Right lobe of liver (tissue), 6 donors: Measurements from ENCODE around the gene EXOC1L. TPM values are rescaled to one million over a fixed set of nuclear protein-coding genes. Genes with fewer than 3 reads are reported as not detected.
"Not testable (repeated sequence)": the region's sequence is repeated elsewhere in the genome, so short reads cannot be mapped to it uniquely, and the experiment has no call there.

Experiments used
- ATAC-seq, 4 donors: fragments of 200-7000 bp; cut with Tn5 transposase; one replicate each; pipeline ENCODE4 v1.9.1; 2020; ENCODE audit warnings: mild to moderate bottlenecking in 4 of 4, moderate library complexity in 4 of 4
- DNase-seq, 3 donors: peaks; one replicate each; pipeline ENCODE4 v3.0.0-alpha.2; 2020
- H3K27ac ChIP-seq, 3 donors: fragments of 200-600 bp; one replicate each; pipeline ENCODE4 v1.8.0; 2022
- H3K27me3 ChIP-seq, 2 donors: fragments of 200-600 bp; one replicate each; pipeline ENCODE4 v1.8.0; 2022
- H3K36me3 ChIP-seq, 4 donors: fragments of 200-600 bp; sonication (generic) in 1 of 4; one replicate each; pipeline versions ENCODE4 v1.5.1 to v1.8.0; 2017 to 2022; ENCODE audit warnings: control low read depth in 1 of 4
- H3K4me1 ChIP-seq, 4 donors: fragments of 200-600 bp; sonication (generic) in 1 of 4; one replicate each; pipeline versions ENCODE4 v1.5.1 to v1.8.0; 2017 to 2022; ENCODE audit warnings: control low read depth in 1 of 4
- H3K4me3 ChIP-seq, 3 donors: fragments of 200-600 bp; one replicate each; pipeline ENCODE4 v1.8.0; 2022
- H3K9me3 ChIP-seq, 4 donors: fragments of 200-600 bp; sonication (generic) in 1 of 4; one replicate each; pipeline versions ENCODE4 v1.5.1 to v1.8.0; 2017 to 2022; ENCODE audit warnings: control low read depth in 1 of 4
- CTCF ChIP-seq, 4 donors: fragments of 200-600 bp in 3 of 4; fragments of 450-650 bp in 1 of 4; IDR thresholded peaks; one replicate each; pipeline versions ENCODE4 v1.5.1 to v1.8.0; 2016 to 2022; ENCODE audit warnings: antibody characterized with exemption in 4 of 4, mild to moderate bottlenecking in 2 of 4
- POLR2A ChIP-seq: fragments of 450-650 bp; IDR thresholded peaks from one replicate; pipeline ENCODE4 v1.6.1; 2017; ENCODE audit warnings: antibody characterized with exemption, mild to moderate bottlenecking
- WGBS: methylation state at CpG from one replicate; pipeline ENCODE4 v1.1.6; 2018; ENCODE audit warnings: low coverage, low lambda C conversion rate; ENCODE audit not compliant: insufficient coverage; ENCODE audit errors: missing lambda C conversion rate; 5-methylcytosine and 5-hydroxymethylcytosine counted together
- intact Hi-C, 2 donors: fragments of 100-400 bp; cut with DNase I; formaldehyde crosslinking; loops; one replicate each; pipeline versions ENCODE4 v1.11.2 to v1.14.1; 2022
- total RNA-seq, 6 experiments: library from RNA; depleted of rRNA in 2 of 6; stranded (reverse); fragments of >200 nt in 2 of 6; fragmentation: NEBNext Ultra II Directional in 3 of 6; extraction: Animal tissue kit (Norgen Biotek cat#: 25700) in 3 of 6; gene quantifications; one replicate each; pipeline versions ENCODE4 v1.1.0 to v1.2.4, GENCODE V29; 2016 to 2023
- donor health status: DM: no; HTN: yes; CAD: no.
- donor health status: DM: no; HTN: no; CAD: no.
- donor health status: DM: no; HTN: no; CAD: no.
- donor health status: DM: no; HTN: yes; CAD: no.
- donor health status: DM: no; HTN: yes; CAD: no.

Gene EXOC1L
- total RNA-seq, 6 experiments from 2014 or later = not detected

DNA sequence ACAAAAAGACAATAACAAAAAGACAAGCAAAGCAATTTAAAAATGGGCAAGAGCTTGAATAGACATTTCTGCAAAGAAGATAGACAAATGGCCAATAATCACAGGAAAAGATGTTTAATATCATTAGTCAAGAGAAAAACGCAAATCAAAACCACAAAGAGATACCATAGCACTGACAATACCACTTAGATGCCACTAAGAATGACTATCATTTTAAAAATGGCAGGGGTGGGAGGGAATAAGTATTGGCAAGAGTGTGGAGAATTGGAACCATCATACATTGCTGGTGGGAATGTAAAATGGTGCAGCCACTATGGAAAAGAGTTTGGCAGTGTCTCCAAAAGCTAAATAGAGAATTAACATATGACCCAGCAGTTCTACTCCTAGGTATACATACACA is 18.8 kb downstream of the EXOC1L start:
- no peaks in the 10 kb centered on the region for H3K36me3 ChIP-seq
- H3K27me3 ChIP-seq = no peaks in the 10 kb centered on the region
- peaks cover 0 to 3% (median 0%) of the 10 kb centered on the region in 4 donors for H3K9me3 ChIP-seq
- no peak overlapping the region for H3K27ac ChIP-seq
- H3K4me1 ChIP-seq = no peaks in the 10 kb centered on the region
- no peak for ATAC-seq
- no peak for TF ChIP-seq CTCF (IDR thresholded peaks at IDR 0.05)
- TF ChIP-seq POLR2A = no peak
- H3K4me3 ChIP-seq = no peak overlapping the region
- DNase-seq = no peak
- WGBS = 38% methylated on average over 1 of the region's 1 CpG
- intact Hi-C loops = no loop called here

GRCh38 chr4:55838952-55839351 is 19.4 kb downstream of the EXOC1L start:
- TF ChIP-seq CTCF (IDR thresholded peaks at IDR 0.05) = no peak
- no peak for TF ChIP-seq POLR2A
- intact Hi-C loops = no loop called here
- no peaks in the 10 kb centered on the region for H3K27me3 ChIP-seq
- H3K4me1 ChIP-seq = no peaks in the 10 kb centered on the region
- ATAC-seq (no peak), DNase-seq (no peak)
- H3K36me3 ChIP-seq = no peaks in the 10 kb centered on the region
- no peak overlapping the region for H3K27ac ChIP-seq
- H3K9me3 ChIP-seq = peaks cover 0 to 3% (median 0%) of the 10 kb centered on the region in 4 donors
- H3K4me3 ChIP-seq = no peak overlapping the region

DNA sequence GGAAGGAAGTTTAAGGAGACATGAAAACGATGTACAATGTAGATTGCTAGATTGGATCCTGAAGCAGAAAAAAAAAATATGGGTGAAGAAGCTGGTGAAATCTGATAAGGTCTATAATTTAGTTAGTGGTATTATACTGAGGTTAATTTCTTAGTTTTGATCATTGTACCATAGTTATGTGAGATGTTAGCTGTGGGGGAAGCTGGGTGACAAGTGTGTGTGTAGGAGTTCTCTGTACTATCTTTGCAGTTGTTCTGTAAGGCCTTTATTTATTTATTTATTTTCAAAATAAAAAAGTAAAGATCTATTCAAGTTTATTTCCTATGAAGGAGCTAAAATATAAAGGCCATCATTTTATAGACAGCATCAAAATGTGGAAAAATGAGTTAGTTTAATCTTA is 21.4 kb downstream of the EXOC1L start:
- 60% methylated on average over 1 of the region's 1 CpG for WGBS
- H3K27me3 ChIP-seq = no peaks in the 10 kb centered on the region
- intact Hi-C loops = no loop called here
- H3K27ac ChIP-seq = no peak overlapping the region
- TF ChIP-seq CTCF (IDR thresholded peaks at IDR 0.05) = no peak
- no peak for TF ChIP-seq POLR2A
- ATAC-seq (no peak), DNase-seq (no peak)
- H3K9me3 ChIP-seq = peaks cover 0 to 3% (median 0%) of the 10 kb centered on the region in 4 donors
- no peak overlapping the region for H3K4me3 ChIP-seq
- no peaks in the 10 kb centered on the region for H3K36me3 ChIP-seq
- H3K4me1 ChIP-seq = no peaks in the 10 kb centered on the region

- H3K4me1 ChIP-seq, ATAC-seq, H3K36me3 ChIP-seq, H3K4me3 ChIP-seq, H3K9me3 ChIP-seq, H3K27ac ChIP-seq, intact Hi-C loops, DNase-seq, H3K27me3 ChIP-seq: not testable (repeated sequence)
- WGBS = 80% methylated on average over 15 of the region's 22 CpGs
Measured at GRCh38 chr4:55841373-55842239, 22.0 kb downstream of the EXOC1L start.

- ATAC-seq, H3K36me3 ChIP-seq, H3K27ac ChIP-seq, H3K4me1 ChIP-seq, DNase-seq, intact Hi-C loops, H3K27me3 ChIP-seq, H3K4me3 ChIP-seq, H3K9me3 ChIP-seq: not testable (repeated sequence)
- no CpG with 5 or more reads among the region's 10 CpGs for WGBS
Measured at GRCh38 chr4:55842312-55842711, 22.7 kb downstream of the EXOC1L start.
